ENCODE measurements around the gene THAP4. TPM values are rescaled to one million over a fixed set of nuclear protein-coding genes. Genes with fewer than 3 reads are reported as not detected.

THAP4 gene
- total RNA-seq, 2 donors from 2014 or later: 54.6 to 66.1 TPM

- WGBS, 2 experiments (ENCODE audit: insufficient coverage in 1 of 2, insufficient read length in 1 of 2): 94 to 98% methylated on average over 9 to 14 of the region's 14 CpGs
- H3K9ac ChIP-seq (ENCODE audit: extremely low read depth, low read length, poor library complexity, severe bottlenecking): no peak overlapping the region
- no peak for DNase-seq
These were observed 23.7 kb upstream of the THAP4 start for GRCh38 chr2:241660593-241661213.

GRCh38 chr2:241659150-241659739 lies 22.3 kb upstream of the THAP4 start:
- no peaks in the 10 kb centered on the region for H3K27me3 ChIP-seq (ENCODE audit: control insufficient read depth, insufficient read depth, low read length, poor library complexity, severe bottlenecking)
- Mint-ChIP-seq H3K4me1 (no peaks in the 10 kb centered on the region), H3K36me3 (ENCODE audit: low read depth) (peaks cover 56% of the 10 kb centered on the region), H3K27me3 (ENCODE audit: insufficient read depth) (no peaks in the 10 kb centered on the region), H3K9me3 (no peaks in the 10 kb centered on the region), H3K4me3 (no peak overlapping the region), H3K27ac (peak overlapping the region; percentile 48)
- no peaks in the 10 kb centered on the region for H3K4me1 ChIP-seq (ENCODE audit: control insufficient read depth, insufficient read depth, low read length)
- no peak overlapping the region for H3K4me3 ChIP-seq (ENCODE audit: low read length)
- H3K27ac ChIP-seq (ENCODE audit: low read depth, low read length): no peak overlapping the region
- DNase-seq: peak; percentile 87
- peaks cover 64% of the 10 kb centered on the region for H3K36me3 ChIP-seq (ENCODE audit: control insufficient read depth, insufficient read depth, low read length)
- peak; percentile 72 for TF ChIP-seq CTCF (conservative IDR thresholded peaks at IDR 0.05)
- no peaks in the 10 kb centered on the region for H3K9me3 ChIP-seq (ENCODE audit: control insufficient read depth, low read length)
- 84 to 85% methylated on average over 26 of the region's 26 CpGs for WGBS, 2 experiments (ENCODE audit: insufficient coverage in 1 of 2, insufficient read length in 1 of 2)
- H3K9ac ChIP-seq (ENCODE audit: extremely low read depth, low read length, poor library complexity, severe bottlenecking): no peak overlapping the region

More at GRCh38 chr2:241660593-241661213, 23.7 kb upstream of the THAP4 start:
- peaks cover 51% of the 10 kb centered on the region for H3K36me3 ChIP-seq (ENCODE audit: control insufficient read depth, insufficient read depth, low read length)
- H3K27ac Mint-ChIP-seq: no peak overlapping the region
- no peaks in the 10 kb centered on the region for H3K27me3 Mint-ChIP-seq (ENCODE audit: insufficient read depth)
- H3K9me3 Mint-ChIP-seq: no peaks in the 10 kb centered on the region
- TF ChIP-seq CTCF (conservative IDR thresholded peaks at IDR 0.05): no peak
- H3K4me1 Mint-ChIP-seq: peaks cover 4% of the 10 kb centered on the region
- no peak overlapping the region for H3K4me3 ChIP-seq (ENCODE audit: low read length)
- H3K36me3 Mint-ChIP-seq (ENCODE audit: low read depth): peaks cover 43% of the 10 kb centered on the region
- H3K4me1 ChIP-seq (ENCODE audit: control insufficient read depth, insufficient read depth, low read length): no peaks in the 10 kb centered on the region
- H3K27me3 ChIP-seq (ENCODE audit: control insufficient read depth, insufficient read depth, low read length, poor library complexity, severe bottlenecking): no peaks in the 10 kb centered on the region
- H3K4me3 Mint-ChIP-seq: no peak overlapping the region
- no peaks in the 10 kb centered on the region for H3K9me3 ChIP-seq (ENCODE audit: control insufficient read depth, low read length)
- no peak overlapping the region for H3K27ac ChIP-seq (ENCODE audit: low read depth, low read length)

- no peaks in the 10 kb centered on the region for H3K9me3 ChIP-seq (ENCODE audit: control insufficient read depth, low read length)
- no peak for DNase-seq
- Mint-ChIP-seq H3K4me1 (no peaks in the 10 kb centered on the region), H3K4me3 (no peak overlapping the region), H3K27ac (no peak overlapping the region), H3K9me3 (no peaks in the 10 kb centered on the region), H3K27me3 (ENCODE audit: insufficient read depth) (no peaks in the 10 kb centered on the region), H3K36me3 (ENCODE audit: low read depth) (peaks cover 63% of the 10 kb centered on the region)
- no peak for TF ChIP-seq CTCF (conservative IDR thresholded peaks at IDR 0.05)
- no peak overlapping the region for H3K27ac ChIP-seq (ENCODE audit: low read depth, low read length)
- H3K27me3 ChIP-seq (ENCODE audit: control insufficient read depth, insufficient read depth, low read length, poor library complexity, severe bottlenecking): no peaks in the 10 kb centered on the region
- H3K9ac ChIP-seq (ENCODE audit: extremely low read depth, low read length, poor library complexity, severe bottlenecking): no peak overlapping the region
- no peak overlapping the region for H3K4me3 ChIP-seq (ENCODE audit: low read length)
- no peaks in the 10 kb centered on the region for H3K4me1 ChIP-seq (ENCODE audit: control insufficient read depth, insufficient read depth, low read length)
- peaks cover 71% of the 10 kb centered on the region for H3K36me3 ChIP-seq (ENCODE audit: control insufficient read depth, insufficient read depth, low read length)
- 84 to 88% methylated on average over 5 of the region's 5 CpGs for WGBS, 2 experiments (ENCODE audit: insufficient coverage in 1 of 2, insufficient read length in 1 of 2)
These were observed 21.3 kb upstream of the THAP4 start for GRCh38 chr2:241658296-241658695.

All from endodermal cell (in vitro differentiated cells).